Hepatocyte (in vitro differentiated cells): ENCODE results near the gene ZMYND8.

ENCODE experiments used
- EZH2 ChIP-seq: fragments of 200-600 bp; sonication (generic); IDR thresholded peaks from 2 replicates; pipeline ENCODE4 v1.6.1; 2016; ENCODE audit warnings: antibody characterized with exemption, mild to moderate bottlenecking, borderline replicate concordance
- TF ChIP-seq, protein P1 (sequence below): fragments of 200-600 bp; sonication (generic); IDR thresholded peaks from 2 replicates; pipeline ENCODE4 v1.5.1; 2016; ENCODE audit warnings: antibody characterized with exemption, mild to moderate bottlenecking; ENCODE audit not compliant: poor library complexity

DNA sequence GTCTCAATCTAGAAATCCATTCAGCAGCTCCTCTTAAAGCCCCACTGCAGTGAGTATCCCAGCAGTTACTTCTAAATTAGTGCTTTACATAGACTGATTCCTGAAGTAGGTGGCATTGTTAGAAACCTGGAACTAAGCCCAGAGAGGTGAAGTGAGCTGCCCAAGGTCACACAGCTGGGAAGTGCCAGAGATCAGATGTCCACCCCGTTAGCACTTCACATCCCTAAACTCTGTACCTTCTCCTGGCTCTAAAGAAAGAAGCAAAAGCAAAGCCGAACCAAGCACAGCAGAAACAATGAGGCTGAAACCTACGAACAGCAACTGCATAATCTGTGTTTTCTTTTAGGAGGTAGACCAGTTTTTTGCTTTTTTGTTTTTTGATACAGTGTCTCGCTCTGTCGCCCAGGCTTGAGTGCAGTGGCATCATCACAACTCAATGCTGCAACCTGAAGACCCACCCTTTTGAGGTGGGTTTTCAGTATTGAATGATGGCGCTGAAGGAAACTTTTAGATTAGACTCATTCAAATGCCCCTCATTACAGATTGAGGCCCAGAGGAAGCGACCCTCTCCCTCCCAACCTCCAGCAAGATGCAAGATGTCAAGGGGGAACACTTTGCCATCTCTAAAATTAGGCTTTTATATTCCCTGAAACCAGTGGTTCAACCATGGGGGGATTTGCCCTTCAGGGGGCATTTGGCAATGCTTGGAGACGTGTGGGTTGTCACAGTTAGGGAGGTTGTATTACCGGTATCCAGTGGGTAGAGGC is 3.2 kb upstream of the ZMYND8 start:
- TF ChIP-seq, protein P1, sequence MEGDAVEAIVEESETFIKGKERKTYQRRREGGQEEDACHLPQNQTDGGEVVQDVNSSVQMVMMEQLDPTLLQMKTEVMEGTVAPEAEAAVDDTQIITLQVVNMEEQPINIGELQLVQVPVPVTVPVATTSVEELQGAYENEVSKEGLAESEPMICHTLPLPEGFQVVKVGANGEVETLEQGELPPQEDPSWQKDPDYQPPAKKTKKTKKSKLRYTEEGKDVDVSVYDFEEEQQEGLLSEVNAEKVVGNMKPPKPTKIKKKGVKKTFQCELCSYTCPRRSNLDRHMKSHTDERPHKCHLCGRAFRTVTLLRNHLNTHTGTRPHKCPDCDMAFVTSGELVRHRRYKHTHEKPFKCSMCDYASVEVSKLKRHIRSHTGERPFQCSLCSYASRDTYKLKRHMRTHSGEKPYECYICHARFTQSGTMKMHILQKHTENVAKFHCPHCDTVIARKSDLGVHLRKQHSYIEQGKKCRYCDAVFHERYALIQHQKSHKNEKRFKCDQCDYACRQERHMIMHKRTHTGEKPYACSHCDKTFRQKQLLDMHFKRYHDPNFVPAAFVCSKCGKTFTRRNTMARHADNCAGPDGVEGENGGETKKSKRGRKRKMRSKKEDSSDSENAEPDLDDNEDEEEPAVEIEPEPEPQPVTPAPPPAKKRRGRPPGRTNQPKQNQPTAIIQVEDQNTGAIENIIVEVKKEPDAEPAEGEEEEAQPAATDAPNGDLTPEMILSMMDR, result no peak
- TF ChIP-seq EZH2, result no peak
